Activated naive CD4-positive, alpha-beta T cell treated with anti-CD3 and anti-CD28 coated beads, Interleukin-2, amount 50 U/mL, for 72 hours (primary cell): ENCODE data around the gene PKN1. TPM values are rescaled to one million over a fixed set of nuclear protein-coding genes. Genes with fewer than 3 reads are reported as not detected.

Experiments used
- ATAC-seq, 2 donors: fragments of 150-1000 bp; cut with Tn5 transposase; 2 replicates each; pipeline ENCODE4 v1.10.0; 2021; ENCODE audit warnings: mild to moderate bottlenecking in 2 of 2, moderate library complexity in 2 of 2
- DNase-seq, 2 donors: peaks; one replicate each; pipeline ENCODE4 v3.0.0; 2021 to 2022; ENCODE audit warnings: low spot score in 2 of 2
- H3K27ac Mint-ChIP-seq, 2 donors: one replicate each; pipeline ENCODE4 v1.8.0; 2022; ENCODE audit warnings: mild to moderate bottlenecking in 2 of 2, mixed read lengths in 2 of 2
- H3K36me3 Mint-ChIP-seq, 2 donors: one replicate each; pipeline ENCODE4 v1.8.0; 2022; ENCODE audit warnings: mixed read lengths in 2 of 2
- H3K9me3 Mint-ChIP-seq, 2 donors: one replicate each; pipeline ENCODE4 v1.8.0; 2022; ENCODE audit warnings: mixed read lengths in 2 of 2
- total RNA-seq, 2 donors: library from RNA; stranded (reverse); gene quantifications; one replicate each; pipeline ENCODE4 v1.2.3, GENCODE V29; 2022

The PKN1 gene
- total RNA-seq, 2 donors from 2014 or later = 105 to 192 TPM

- Mint-ChIP-seq H3K27ac (peak overlapping the region in 1 of 2 donors; percentile 74), H3K9me3 (no peaks in the 10 kb centered on the region), H3K36me3 (peaks cover 0 to 7% of the 10 kb centered on the region in 2 donors)
- ATAC-seq (no peak), DNase-seq (no peak)
Observed at GRCh38 chr19:14470031-14470876, 37.1 kb downstream of the PKN1 start.

GRCh38 chr19:14471436-14472187 lies 38.5 kb downstream of the PKN1 start:
- H3K27ac Mint-ChIP-seq = no peak overlapping the region
- no peaks in the 10 kb centered on the region for H3K36me3 Mint-ChIP-seq
- ATAC-seq = no peak
- no peak for DNase-seq
- H3K9me3 Mint-ChIP-seq = no peaks in the 10 kb centered on the region

GRCh38 chr19:14472202-14472938 lies 39.3 kb downstream of the PKN1 start:
- DNase-seq (peak in 1 of 2 donors; percentile 95), ATAC-seq (peak; percentile 30 to 65)
- Mint-ChIP-seq H3K9me3 (no peaks in the 10 kb centered on the region), H3K36me3 (no peaks in the 10 kb centered on the region), H3K27ac (no peak overlapping the region)

- DNase-seq (no peak), ATAC-seq (no peak)
- Mint-ChIP-seq H3K36me3 (no peaks in the 10 kb centered on the region), H3K27ac (peak overlapping the region in 1 of 2 donors; percentile 65), H3K9me3 (no peaks in the 10 kb centered on the region)
Observed at GRCh38 chr19:14473073-14473977, 40.2 kb downstream of the PKN1 start.

GRCh38 chr19:14473978-14474578 lies 41.0 kb downstream of the PKN1 start:
- no peaks in the 10 kb centered on the region for H3K36me3 Mint-ChIP-seq

GRCh38 chr19:14474827-14475226 lies 41.7 kb downstream of the PKN1 start:
- Mint-ChIP-seq H3K27ac (no peak overlapping the region), H3K36me3 (no peaks in the 10 kb centered on the region), H3K9me3 (no peaks in the 10 kb centered on the region)
- ATAC-seq (no peak), DNase-seq (no peak)

More at GRCh38 chr19:14473978-14474578, 41.0 kb downstream of the PKN1 start:
- H3K9me3 Mint-ChIP-seq = no peaks in the 10 kb centered on the region
- no peak for ATAC-seq
- H3K27ac Mint-ChIP-seq = no peak overlapping the region
- no peak for DNase-seq

- H3K27ac Mint-ChIP-seq = no peak within 1 kb of the TSS
- DNase-seq (peak in 1 of 2 donors; percentile 74), ATAC-seq (peak; percentile 65 to 92)
- no peaks in the 10 kb centered on the region for H3K36me3 Mint-ChIP-seq
- no peaks in the 10 kb centered on the region for H3K9me3 Mint-ChIP-seq
Observed at GRCh38 chr19:14475251-14476073, 42.4 kb downstream of the PKN1 start, which contains the start of gene PTGER1. Gene PTGER1 (minus strand): TSS chr19:14475354. CDS start chr19:14474320, 1,034 bp downstream.

- DNase-seq (no peak), ATAC-seq (no peak)
- H3K27ac Mint-ChIP-seq = no peak overlapping the region
Observed at GRCh38 chr19:14476327-14476672, 43.2 kb downstream of the PKN1 start.

GRCh38 chr19:14476673-14477401 lies 43.7 kb downstream of the PKN1 start:
- no peak overlapping the region for H3K27ac Mint-ChIP-seq
- H3K9me3 Mint-ChIP-seq = no peaks in the 10 kb centered on the region
- H3K36me3 Mint-ChIP-seq = no peaks in the 10 kb centered on the region
- ATAC-seq = no peak
- DNase-seq = no peak

More at GRCh38 chr19:14476327-14476672, 43.2 kb downstream of the PKN1 start:
- Mint-ChIP-seq H3K36me3 (no peaks in the 10 kb centered on the region), H3K9me3 (no peaks in the 10 kb centered on the region)

GRCh38 chr19:14477418-14478112 lies 44.5 kb downstream of the PKN1 start:
- Mint-ChIP-seq H3K36me3 (no peaks in the 10 kb centered on the region), H3K9me3 (no peaks in the 10 kb centered on the region), H3K27ac (no peak overlapping the region)
- ATAC-seq (no peak), DNase-seq (no peak)

GRCh38 chr19:14478113-14478545 lies 45.0 kb downstream of the PKN1 start:
- no peaks in the 10 kb centered on the region for H3K36me3 Mint-ChIP-seq
- no peak for ATAC-seq

GRCh38 chr19:14479309-14479974 lies 46.3 kb downstream of the PKN1 start:
- ATAC-seq (no peak), DNase-seq (no peak)
- no peaks in the 10 kb centered on the region for H3K9me3 Mint-ChIP-seq
- H3K36me3 Mint-ChIP-seq = no peaks in the 10 kb centered on the region
- H3K27ac Mint-ChIP-seq = no peak overlapping the region

More at GRCh38 chr19:14478113-14478545, 45.0 kb downstream of the PKN1 start:
- no peak for DNase-seq
- Mint-ChIP-seq H3K9me3 (no peaks in the 10 kb centered on the region), H3K27ac (no peak overlapping the region)

GRCh38 chr19:14479975-14480699 lies 47.0 kb downstream of the PKN1 start:
- H3K9me3 Mint-ChIP-seq = no peaks in the 10 kb centered on the region
- no peaks in the 10 kb centered on the region for H3K36me3 Mint-ChIP-seq
- ATAC-seq = peak; percentile 35 to 65
- DNase-seq = peak; percentile 74 to 96
- no peak overlapping the region for H3K27ac Mint-ChIP-seq
